SK-N-SH (cell line): ENCODE data around the gene ARID1B.

ENCODE experiments used
- CTCF ChIP-seq: fragments of 200-600 bp; sonication (generic); IDR thresholded peaks from 2 replicates; pipeline ENCODE4 v1.6.1; 2017; ENCODE audit warnings: antibody characterized with exemption, mild to moderate bottlenecking, moderate library complexity
- MXI1 ChIP-seq: IDR thresholded peaks from 2 replicates; pipeline ENCODE4 v1.6.1; 2012; ENCODE audit warnings: mild to moderate bottlenecking, low read depth, low read length, improper control_type of control experiment
- NFIC ChIP-seq: IDR thresholded peaks from 2 replicates; pipeline ENCODE4 v1.4.0; 2012; ENCODE audit warnings: borderline replicate concordance
- TAF1 ChIP-seq: IDR thresholded peaks from 2 replicates; pipeline ENCODE4 v1.6.1; 2012; ENCODE audit warnings: low read depth, mild to moderate bottlenecking, low read length, moderate library complexity, borderline replicate concordance
- TF ChIP-seq, protein P1 (sequence below): IDR thresholded peaks from 2 replicates; pipeline ENCODE4 v1.4.0; 2012; ENCODE audit warnings: low read depth

- no peak for TF ChIP-seq TAF1
- no peak for TF ChIP-seq MXI1
- TF ChIP-seq CTCF = no peak
- TF ChIP-seq, protein P1, sequence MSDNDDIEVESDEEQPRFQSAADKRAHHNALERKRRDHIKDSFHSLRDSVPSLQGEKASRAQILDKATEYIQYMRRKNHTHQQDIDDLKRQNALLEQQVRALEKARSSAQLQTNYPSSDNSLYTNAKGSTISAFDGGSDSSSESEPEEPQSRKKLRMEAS = no peak
- TF ChIP-seq NFIC = no peak
Observed at GRCh38 chr6:156782691-156783320, 5.6 kb downstream of the ARID1B start.
